GM12878 (cell line): ENCODE data around the gene PCGF1. TPM values are rescaled to one million over a fixed set of nuclear protein-coding genes. Genes with fewer than 3 reads are reported as not detected.

Experiments used
- ATAC-seq: fragments of 200-7000 bp; cut with Tn5 transposase; 3 replicates; pipeline ENCODE4 v1.9.1; 2020; ENCODE audit warnings: mild to moderate bottlenecking, moderate library complexity
- BruUV-seq: library from RNA; stranded (reverse); fragments of 400-500 nt; replicated peaks from 2 replicates; lab custom pipeline; 2021; lab: Mats Ljungman, UMichigan
- CTCF ChIA-PET: fragments of 300-600 bp; sonication (Branson Sonifier 250); formaldehyde crosslinking; extraction: SDS; loops from one replicate; lab custom pipeline; 2021; ENCODE audit warnings: inconsistent platforms; lab: Yijun Ruan, JAX
- POLR2A ChIA-PET: fragments of 350-600 bp; formaldehyde crosslinking; extraction: SDS; loops from one replicate; lab custom pipeline; 2021; ENCODE audit warnings: inconsistent platforms; lab: Charles Lee
- RAD21 ChIA-PET: fragments of 300-600 bp; sonication (Branson Sonifier 250); formaldehyde crosslinking; loops from one replicate; lab custom pipeline; 2023; ENCODE audit warnings: antibody characterized with exemption; ENCODE audit not compliant: unreplicated experiment; lab: Charles Lee
- SMC1A ChIA-PET: fragments of 300-600 bp; sonication (Branson Sonifier 250); formaldehyde crosslinking; loops from one replicate; lab custom pipeline; 2023; ENCODE audit not compliant: unreplicated experiment, uncharacterized antibody; lab: Charles Lee
- DNase-seq: peaks from one replicate; pipeline ENCODE4 v3.0.0-alpha.2; 2011; ENCODE audit warnings: low read depth, low spot score
- FAIRE-seq: peaks from 3 replicates; lab custom pipeline; 2011; peaks lifted over from hg19 to GRCh38; lab: Jason Lieb, UNC
- H2AFZ ChIP-seq: 2 replicates; pipeline ENCODE4 v1.6.0; 2011; ENCODE audit warnings: low read depth, low read length, control low read depth; ENCODE audit not compliant: control insufficient read depth
- H3K27ac ChIP-seq: 2 replicates; pipeline ENCODE4 v1.5.1; 2011; ENCODE audit warnings: control low read depth; ENCODE audit not compliant: control insufficient read depth, insufficient read depth
- H3K27me3 ChIP-seq, 2 experiments: replicated peaks in 1 of 2; 2 replicates each; pipeline versions ENCODE4 v1.6.0 to v1.6.1; 2011; ENCODE audit warnings: low read length in 1 of 2; ENCODE audit not compliant: control insufficient read depth in 2 of 2, insufficient read depth in 2 of 2
- H3K36me3 ChIP-seq, 2 experiments: 2 replicates each; pipeline ENCODE4 v1.5.1; 2011; ENCODE audit warnings: low read length in 1 of 2; ENCODE audit not compliant: control insufficient read depth in 2 of 2, insufficient read depth in 2 of 2
- H3K4me1 ChIP-seq: 2 replicates; pipeline ENCODE4 v1.6.1; 2011; ENCODE audit warnings: mild to moderate bottlenecking, low read length, moderate library complexity, mixed read lengths; ENCODE audit not compliant: control insufficient read depth, insufficient read depth
- H3K4me2 ChIP-seq: 2 replicates; pipeline ENCODE4 v1.6.0; 2011; ENCODE audit warnings: control low read depth; ENCODE audit not compliant: control insufficient read depth, insufficient read depth
- H3K4me3 ChIP-seq: fragments of 200-600 bp; sonication (generic); 2 replicates; pipeline ENCODE4 v1.5.1; 2016
- H3K79me2 ChIP-seq: 2 replicates; pipeline ENCODE4 v1.6.0; 2011; ENCODE audit warnings: low read length; ENCODE audit not compliant: control insufficient read depth, insufficient read depth
- H3K9ac ChIP-seq: 2 replicates; pipeline ENCODE4 v1.8.0; 2011; ENCODE audit warnings: low read length, control low read depth, mixed read lengths; ENCODE audit not compliant: control insufficient read depth, insufficient read depth
- H3K9me3 ChIP-seq: replicated peaks from 3 replicates; pipeline ENCODE4 v1.5.1; 2011; ENCODE audit warnings: mild to moderate bottlenecking, low read length; ENCODE audit not compliant: control insufficient read depth, insufficient read depth
- H4K20me1 ChIP-seq: 2 replicates; pipeline ENCODE4 v1.6.0; 2011; ENCODE audit not compliant: control insufficient read depth, insufficient read depth
- EZH2 ChIP-seq: IDR thresholded peaks from 2 replicates; pipeline ENCODE4 v1.6.1; 2012; ENCODE audit warnings: low read depth, mild to moderate bottlenecking, control low read depth, inconsistent platforms, low read length, borderline replicate concordance; ENCODE audit not compliant: control insufficient read depth
- FOXK2 ChIP-seq: fragments of 450-650 bp; IDR thresholded peaks from 2 replicates; pipeline ENCODE4 v1.6.1; 2017; ENCODE audit warnings: mild to moderate bottlenecking, moderate library complexity
- FOXM1 ChIP-seq: IDR thresholded peaks from 2 replicates; pipeline ENCODE4 v1.6.1; 2012; ENCODE audit warnings: low read depth, mild to moderate bottlenecking, inconsistent platforms, low read length, moderate library complexity
- HDGF ChIP-seq: fragments of 450-650 bp; IDR thresholded peaks from 2 replicates; pipeline ENCODE4 v1.6.1; 2016; ENCODE audit warnings: antibody characterized with exemption
- MEF2A ChIP-seq: IDR thresholded peaks from 2 replicates; pipeline ENCODE4 v1.6.1; 2011; ENCODE audit warnings: low read depth, mild to moderate bottlenecking, low read length, moderate library complexity; ENCODE audit not compliant: insufficient read depth
- SUZ12 ChIP-seq: fragments of 200-600 bp; sonication (generic); IDR thresholded peaks from one replicate; pipeline ENCODE4 v1.6.1; 2018; ENCODE audit warnings: antibody characterized with exemption, mild to moderate bottlenecking; ENCODE audit not compliant: unreplicated experiment
- WRNIP1 ChIP-seq: IDR thresholded peaks from 2 replicates; pipeline ENCODE4 v1.6.1; 2011; ENCODE audit warnings: low read depth, low read length, improper control_type of control experiment, borderline replicate concordance
- WGBS: methylation state at CpG from one replicate; pipeline ENCODE4 v1.1.6; 2016; ENCODE audit warnings: low lambda C conversion rate; ENCODE audit not compliant: insufficient replicate concordance, insufficient coverage; ENCODE audit errors: missing lambda C conversion rate; 5-methylcytosine and 5-hydroxymethylcytosine counted together
- in situ Hi-C: fragments of 300-500 bp; cut with MboI; formaldehyde crosslinking; loops from 9 replicates; pipeline ENCODE4 v1.14.3; 2018; ENCODE audit warnings: mixed read lengths
- intact Hi-C: fragments of 100-400 bp; cut with micrococcal nuclease; formaldehyde crosslinking; loops from one replicate; pipeline ENCODE4 v1.14.2; 2022; ENCODE audit not compliant: unreplicated experiment
- polyA plus RNA-seq, 11 experiments: library from polyadenylated mRNA; depleted of rRNA in 4 of 11; unstranded in 6 of 11; stranded (reverse) in 5 of 11; fragments of >200 nt; fragmentation: Nextera tagmentation in 4 of 11; fragmentation: Illumina TruSeq in 1 of 11; extraction: Ambion mirVana in 4 of 11; extraction: Trizol in 1 of 11; gene quantifications; 1 replicate in 1 of 11; 2 replicates in 10 of 11; pipeline versions ENCODE4 v1.2.1 to v1.2.3, GENCODE V29; 2011 to 2016; ENCODE audit warnings: inconsistent platforms in 2 of 11, missing spikeins in 2 of 11, low read depth in 1 of 11
- total RNA-seq, 4 experiments: library from RNA; depleted of rRNA in 3 of 4; stranded (reverse); fragments of >200 nt in 3 of 4; fragmentation: Illumina TruSeq in 1 of 4; extraction: Trizol in 1 of 4; gene quantifications; 2 replicates each; pipeline versions ENCODE4 v1.2.1 to v1.2.3, GENCODE V29; 2013 to 2021
- TF ChIP-seq, protein P1 (sequence below): fragments of 450-650 bp; IDR thresholded peaks from 2 replicates; pipeline ENCODE4 v1.6.1; 2016; ENCODE audit warnings: mild to moderate bottlenecking, moderate library complexity, borderline replicate concordance

PCGF1 gene
- total and polyA plus RNA-seq, 10 of the 15 experiments (the other 5 are each of a cell fraction or from before 2014, with no cell fraction given), result 23.1 to 50.8 (median 27.4) TPM

DNA sequence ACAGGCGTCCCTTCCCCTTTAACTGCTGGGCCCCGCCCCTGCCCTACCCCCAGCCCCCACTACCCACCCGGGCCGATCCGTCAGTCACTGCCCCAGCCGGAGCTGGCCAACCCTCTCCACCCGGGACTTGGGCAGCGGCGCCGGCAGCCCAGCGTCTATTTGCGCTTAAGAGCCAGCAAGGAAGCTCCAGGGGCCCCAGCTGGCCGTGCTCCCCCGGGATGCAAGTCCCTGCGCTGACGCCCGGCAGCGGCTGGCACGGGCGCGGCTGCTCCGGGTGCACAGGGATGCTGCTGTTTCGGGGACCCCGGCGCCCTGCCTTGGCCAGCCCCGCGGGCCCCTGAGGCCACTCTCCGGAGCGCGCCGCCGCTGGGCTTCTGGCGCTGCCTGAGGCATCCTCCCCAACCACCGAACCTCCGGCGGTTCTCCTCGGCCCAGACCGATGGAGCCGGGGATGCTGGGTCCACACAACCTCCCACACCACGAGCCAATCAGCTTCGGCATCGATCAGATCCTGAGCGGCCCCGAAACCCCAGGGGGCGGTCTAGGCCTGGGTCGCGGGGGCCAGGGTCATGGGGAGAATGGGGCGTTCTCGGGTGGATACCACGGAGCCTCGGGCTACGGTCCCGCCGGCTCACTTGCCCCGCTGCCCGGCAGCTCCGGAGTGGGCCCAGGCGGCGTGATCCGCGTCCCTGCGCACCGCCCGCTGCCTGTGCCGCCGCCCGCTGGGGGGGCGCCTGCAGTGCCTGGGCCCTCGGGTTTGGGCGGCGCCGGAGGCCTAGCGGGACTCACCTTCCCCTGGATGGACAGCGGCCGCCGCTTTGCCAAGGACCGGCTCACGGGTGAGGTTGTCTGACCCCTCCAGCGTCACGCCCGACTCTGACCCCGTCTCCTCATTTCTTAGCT is 7.1 kb upstream of the PCGF1 start, which contains the start of gene TLX2:
TSS of gene TLX2 (plus strand) at position 83 of the 903 bp plus-strand sequence. CDS start at position 440, 357 bp downstream.
- 10% methylated on average over 73 of the region's 82 CpGs for whole genome bisulfite sequencing
- no TSS peak for BruUV-seq
- DNase-seq, result no peak
- no peaks in the 10 kb centered on the region for H3K79me2 ChIP-seq
- CTCF ChIA-PET, result interaction anchor here (0.6 kb wide), 1 partner anchor 32 kb away, joined by 3 read pairs; no protein-coding TSS in a partner anchor
- H3K4me1 ChIP-seq, result peaks cover 13% of the 10 kb centered on the region; the same call in 1 of the 2 replicates
- TF ChIP-seq SUZ12 (peak; percentile 59), FOXK2 (no peak)
- TF ChIP-seq, all 136 proteins: peak for 1
- SMC1A ChIA-PET, result no interaction called here
- RAD21 ChIA-PET, result interaction anchor here (0.7 kb wide), 1 partner anchor 76 kb away, joined by 3 read pairs; no protein-coding TSS in a partner anchor
- H3K4me3 ChIP-seq, result peak within 1 kb of the TSS; percentile 11; the same call in 1 of the 2 replicates
- H3K9ac ChIP-seq, result no peak within 1 kb of the TSS
- peaks cover 18 to 31% of the 10 kb centered on the region in 2 experiments for H3K27me3 ChIP-seq
- FAIRE-seq (no peak), ATAC-seq (peak; percentile 22)
- H3K4me2 ChIP-seq, result peak within 1 kb of the TSS; percentile 96
- no peaks in the 10 kb centered on the region for H4K20me1 ChIP-seq
- no peak within 1 kb of the TSS for H3K27ac ChIP-seq
- H2AFZ ChIP-seq, result no peak within 1 kb of the TSS
- intact Hi-C loops (no loop called here), in situ Hi-C loops (no loop called here)
- H3K36me3 ChIP-seq, result no peaks in the 10 kb centered on the region
- POLR2A ChIA-PET, result no interaction called here
- H3K9me3 ChIP-seq, result no peaks in the 10 kb centered on the region; the same call in 2 of the 3 replicates

GRCh38 chr2:74513605-74514367 is 6.3 kb upstream of the PCGF1 start:
- DNase-seq, result no peak
- RAD21 ChIA-PET, result interaction anchor here (0.7 kb wide), 1 partner anchor 75 kb away, joined by 3 read pairs; no protein-coding TSS in a partner anchor
- no peak overlapping the region for H3K4me2 ChIP-seq
- FAIRE-seq, result no peak
- H3K9ac ChIP-seq, result no peak overlapping the region
- no peak overlapping the region for H2AFZ ChIP-seq
- no peak overlapping the region for H3K4me3 ChIP-seq
- in situ Hi-C loops (no loop called here), intact Hi-C loops (no loop called here)
- POLR2A ChIA-PET, result interaction anchor here (1.0 kb wide), 1 partner anchor 78 kb away, joined by 3 read pairs; no protein-coding TSS in a partner anchor
- no peak for ATAC-seq
- H3K27me3 ChIP-seq, result peaks cover 18 to 31% of the 10 kb centered on the region in 2 experiments
- WGBS, result 11% methylated on average over 46 of the region's 52 CpGs
- SMC1A ChIA-PET, result no interaction called here
- no peaks in the 10 kb centered on the region; the same call in 2 of the 3 replicates for H3K9me3 ChIP-seq
- H3K27ac ChIP-seq, result no peak overlapping the region
- no peaks in the 10 kb centered on the region for H3K79me2 ChIP-seq
- no peaks in the 10 kb centered on the region for H4K20me1 ChIP-seq
- no peaks in the 10 kb centered on the region for H3K36me3 ChIP-seq
- H3K4me1 ChIP-seq, result peaks cover 13% of the 10 kb centered on the region; the same call in 1 of the 2 replicates
- CTCF ChIA-PET, result interaction anchor here (1.1 kb wide), 1 partner anchor 9 kb away, joined by 3 read pairs; no protein-coding TSS in a partner anchor
- no TSS peak for BruUV-seq
- TF ChIP-seq FOXM1, result no peak
- TF ChIP-seq SUZ12, result peak; percentile 73
- 0 out of 2 replicates have a peak, but pooled peaks have one; percentile 60 for TF ChIP-seq EZH2
- TF ChIP-seq HDGF, result no peak
- TF ChIP-seq WRNIP1, result no peak
- TF ChIP-seq, protein P1, sequence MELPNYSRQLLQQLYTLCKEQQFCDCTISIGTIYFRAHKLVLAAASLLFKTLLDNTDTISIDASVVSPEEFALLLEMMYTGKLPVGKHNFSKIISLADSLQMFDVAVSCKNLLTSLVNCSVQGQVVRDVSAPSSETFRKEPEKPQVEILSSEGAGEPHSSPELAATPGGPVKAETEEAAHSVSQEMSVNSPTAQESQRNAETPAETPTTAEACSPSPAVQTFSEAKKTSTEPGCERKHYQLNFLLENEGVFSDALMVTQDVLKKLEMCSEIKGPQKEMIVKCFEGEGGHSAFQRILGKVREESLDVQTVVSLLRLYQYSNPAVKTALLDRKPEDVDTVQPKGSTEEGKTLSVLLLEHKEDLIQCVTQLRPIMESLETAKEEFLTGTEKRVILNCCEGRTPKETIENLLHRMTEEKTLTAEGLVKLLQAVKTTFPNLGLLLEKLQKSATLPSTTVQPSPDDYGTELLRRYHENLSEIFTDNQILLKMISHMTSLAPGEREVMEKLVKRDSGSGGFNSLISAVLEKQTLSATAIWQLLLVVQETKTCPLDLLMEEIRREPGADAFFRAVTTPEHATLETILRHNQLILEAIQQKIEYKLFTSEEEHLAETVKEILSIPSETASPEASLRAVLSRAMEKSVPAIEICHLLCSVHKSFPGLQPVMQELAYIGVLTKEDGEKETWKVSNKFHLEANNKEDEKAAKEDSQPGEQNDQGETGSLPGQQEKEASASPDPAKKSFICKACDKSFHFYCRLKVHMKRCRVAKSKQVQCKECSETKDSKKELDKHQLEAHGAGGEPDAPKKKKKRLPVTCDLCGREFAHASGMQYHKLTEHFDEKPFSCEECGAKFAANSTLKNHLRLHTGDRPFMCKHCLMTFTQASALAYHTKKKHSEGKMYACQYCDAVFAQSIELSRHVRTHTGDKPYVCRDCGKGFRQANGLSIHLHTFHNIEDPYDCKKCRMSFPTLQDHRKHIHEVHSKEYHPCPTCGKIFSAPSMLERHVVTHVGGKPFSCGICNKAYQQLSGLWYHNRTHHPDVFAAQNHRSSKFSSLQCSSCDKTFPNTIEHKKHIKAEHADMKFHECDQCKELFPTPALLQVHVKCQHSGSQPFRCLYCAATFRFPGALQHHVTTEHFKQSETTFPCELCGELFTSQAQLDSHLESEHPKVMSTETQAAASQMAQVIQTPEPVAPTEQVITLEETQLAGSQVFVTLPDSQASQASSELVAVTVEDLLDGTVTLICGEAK, result no peak
- no peak for TF ChIP-seq MEF2A
